SU-DHL-6 (cell line): ENCODE results near the gene GSX1.
A peak's percentile ranks its signal among the peaks of the same experiment; 100 is the strongest.

Source experiments
- H2AFZ ChIP-seq: fragments of 200-600 bp; sonication (generic); 2 replicates; pipeline ENCODE4 v1.6.1; 2014; ENCODE audit warnings: low read depth, mild to moderate bottlenecking, moderate library complexity, mixed read lengths, antibody characterized with exemption, low read length; ENCODE audit not compliant: severe bottlenecking
- H3F3A ChIP-seq: fragments of 200-600 bp; shearing (Covaris generic); 2 replicates; pipeline ENCODE4 v1.6.0; 2016; ENCODE audit warnings: antibody characterized with exemption, mild to moderate bottlenecking; ENCODE audit not compliant: insufficient read depth
- H3K27ac ChIP-seq: fragments of 200-600 bp; sonication (generic); 2 replicates; pipeline ENCODE4 v1.5.1; 2016; ENCODE audit warnings: low read depth, mild to moderate bottlenecking, low read length, moderate library complexity, mixed read lengths
- H3K27me3 ChIP-seq: fragments of 200-600 bp; sonication (generic), shearing (Covaris generic); 2 replicates; pipeline ENCODE4 v1.6.0; 2014; ENCODE audit warnings: mild to moderate bottlenecking, low read length
- H3K36me3 ChIP-seq: fragments of 200-600 bp; sonication (generic); 2 replicates; pipeline ENCODE4 v1.6.1; 2014; ENCODE audit warnings: mild to moderate bottlenecking, low read length, mixed read lengths
- H3K4me2 ChIP-seq: fragments of 300-600, 200-600 bp; shearing (Covaris generic), sonication (generic); 2 replicates; pipeline ENCODE4 v1.6.0; 2014; ENCODE audit warnings: low read length, low read depth, mild to moderate bottlenecking; ENCODE audit not compliant: poor library complexity, severe bottlenecking
- H3K4me3 ChIP-seq: fragments of 200-600 bp; sonication (generic); 2 replicates; pipeline ENCODE4 v1.5.1; 2014; ENCODE audit warnings: antibody characterized with exemption, low read length, mild to moderate bottlenecking, mixed read lengths; ENCODE audit not compliant: insufficient read depth, poor library complexity, severe bottlenecking
- H3K79me2 ChIP-seq: fragments of 200-600 bp; sonication (generic); 2 replicates; pipeline ENCODE4 v1.6.1; 2014; ENCODE audit warnings: mild to moderate bottlenecking, low read length, moderate library complexity; ENCODE audit not compliant: insufficient read depth
- H3K9ac ChIP-seq: fragments of 200-600 bp; sonication (generic); 2 replicates; pipeline ENCODE4 v1.7.0; 2014; ENCODE audit warnings: mild to moderate bottlenecking, low read length
- H3K9me2 ChIP-seq: fragments of 200-600 bp; sonication (generic); replicated peaks from 2 replicates; pipeline ENCODE4 v1.6.1; 2014; ENCODE audit warnings: low read length; ENCODE audit not compliant: insufficient read depth
- H3K9me3 ChIP-seq: fragments of 200-600 bp; sonication (generic); 2 replicates; pipeline ENCODE4 v1.6.1; 2014; ENCODE audit warnings: low read length, mixed read lengths; ENCODE audit not compliant: insufficient read depth
- H4K20me1 ChIP-seq: fragments of 200-600 bp; sonication (generic); 2 replicates; pipeline ENCODE4 v1.6.1; 2014; ENCODE audit warnings: low read depth, mild to moderate bottlenecking, antibody characterized with exemption, low read length, moderate library complexity, mixed read lengths
- CTCF ChIP-seq: fragments of 200-600 bp; sonication (generic); IDR thresholded peaks from one replicate; pipeline ENCODE4 v1.5.1; 2017; ENCODE audit warnings: antibody characterized with exemption, mild to moderate bottlenecking, low read length, moderate library complexity; ENCODE audit not compliant: insufficient read depth, poor library complexity, severe bottlenecking
- EZH2phosphoT487 ChIP-seq: fragments of 200-600 bp; sonication (generic), shearing (Covaris generic); conservative IDR thresholded peaks from 2 replicates; pipeline ENCODE4 v1.6.1; 2018; ENCODE audit warnings: mild to moderate bottlenecking, antibody characterized with exemption, low read length, moderate library complexity, mixed read lengths

The GSX1 gene

GRCh38 chr13:27789153-27789494 lies 3.2 kb upstream of the GSX1 start:
- Histone ChIP-seq H3K4me2 (peak overlapping the region; percentile 65), H3K4me3 (no peak overlapping the region), H3K27ac (no peak overlapping the region), H3K27me3 (no peaks in the 10 kb centered on the region; the same call in none of the 2 replicates), H3F3A (no peaks in the 10 kb centered on the region), H2AFZ (peak overlapping the region; percentile 86), H4K20me1 (no peaks in the 10 kb centered on the region), H3K36me3 (no peaks in the 10 kb centered on the region), H3K9me3 (no peaks in the 10 kb centered on the region), H3K9me2 (no peaks in the 10 kb centered on the region), H3K9ac (peak overlapping the region; percentile 53), H3K79me2 (no peaks in the 10 kb centered on the region)
- TF ChIP-seq CTCF (no peak), EZH2phosphoT487 (no peak)

GRCh38 chr13:27789495-27790303 lies 2.6 kb upstream of the GSX1 start:
- H3K4me2 ChIP-seq, result peak overlapping the region; percentile 65

GRCh38 chr13:27790523-27790922 lies 1.8 kb upstream of the GSX1 start:
- TF ChIP-seq EZH2phosphoT487 (no peak), CTCF (no peak)
- H3K36me3 ChIP-seq, result no peaks in the 10 kb centered on the region
- H2AFZ ChIP-seq, result no peak overlapping the region
- H3K9me2 ChIP-seq, result no peaks in the 10 kb centered on the region
- H3K27ac ChIP-seq, result no peak overlapping the region
- peak overlapping the region; percentile 65 for H3K4me2 ChIP-seq
- no peaks in the 10 kb centered on the region for H3K79me2 ChIP-seq
- H3K9me3 ChIP-seq, result no peaks in the 10 kb centered on the region
- no peak overlapping the region for H3K9ac ChIP-seq
- no peaks in the 10 kb centered on the region for H4K20me1 ChIP-seq
- H3K27me3 ChIP-seq, result no peaks in the 10 kb centered on the region; the same call in none of the 2 replicates
- no peak overlapping the region for H3K4me3 ChIP-seq
- no peaks in the 10 kb centered on the region for H3F3A ChIP-seq

More at GRCh38 chr13:27789495-27790303, 2.6 kb upstream of the GSX1 start:
- Histone ChIP-seq H3F3A (no peaks in the 10 kb centered on the region), H3K9me3 (no peaks in the 10 kb centered on the region), H3K36me3 (no peaks in the 10 kb centered on the region), H3K27ac (no peak overlapping the region), H2AFZ (peak overlapping the region; percentile 86), H3K9ac (peak overlapping the region; percentile 53), H4K20me1 (no peaks in the 10 kb centered on the region), H3K4me3 (peak overlapping the region; percentile 42), H3K27me3 (no peaks in the 10 kb centered on the region; the same call in none of the 2 replicates), H3K79me2 (no peaks in the 10 kb centered on the region), H3K9me2 (no peaks in the 10 kb centered on the region)
- TF ChIP-seq CTCF (no peak), EZH2phosphoT487 (no peak)
